SK-N-SH (cell line): ENCODE data around the gene CLASP2. TPM values are rescaled to one million over a fixed set of nuclear protein-coding genes. Genes with fewer than 3 reads are reported as not detected.
A peak's percentile ranks its signal among the peaks of the same experiment; 100 is the strongest.

Experiments
- CTCF ChIA-PET: fragments of 300-600, 350-600 bp; formaldehyde crosslinking; extraction: SDS; loops from one replicate; lab custom pipeline; 2021; lab: Yijun Ruan, JAX
- POLR2A ChIA-PET: fragments of 350-600 bp; sonication (Branson Sonifier 250); formaldehyde crosslinking; extraction: SDS; loops from one replicate; lab custom pipeline; 2020; ENCODE audit warnings: antibody characterized with exemption, inconsistent platforms; lab: Yijun Ruan, JAX
- DNase-seq: peaks from one replicate; pipeline ENCODE4 v3.0.0; 2012
- H2AFZ ChIP-seq: fragments of 200-600 bp; sonication (generic); 2 replicates; pipeline ENCODE4 v1.8.1; 2016; ENCODE audit warnings: antibody characterized with exemption, mild to moderate bottlenecking, low read depth
- H3F3A ChIP-seq: fragments of 200-600 bp; sonication (generic); replicated peaks from 2 replicates; pipeline ENCODE3; 2016; ENCODE audit warnings: antibody characterized with exemption, mild to moderate bottlenecking; ENCODE audit not compliant: insufficient read depth
- H3K27ac ChIP-seq, 2 experiments: fragments of 200-500 bp in 1 of 2; fragments of 200-600 bp in 1 of 2; sonication (Bioruptor generic) in 1 of 2; sonication (generic), shearing (Covaris generic) in 1 of 2; 2 replicates each; pipeline versions ENCODE4 v1.5.1 to v1.6.1; 2014 to 2016; ENCODE audit warnings: low read depth in 2 of 2, inconsistent platforms in 1 of 2, low read length in 1 of 2, mild to moderate bottlenecking in 1 of 2, mixed read lengths in 1 of 2
- H3K27me3 ChIP-seq: fragments of 200-600 bp; sonication (generic), shearing (Covaris generic); 2 replicates; pipeline ENCODE4 v1.6.1; 2016; ENCODE audit warnings: mixed run types; ENCODE audit not compliant: insufficient read depth
- H3K36me3 ChIP-seq, 2 experiments: fragments of 200-500 bp in 1 of 2; fragments of 200-600 bp in 1 of 2; sonication (Bioruptor generic) in 1 of 2; sonication (generic) in 1 of 2; replicated peaks in 1 of 2; 2 replicates each; pipeline versions ENCODE3 to v1.5.1; 2014 to 2016; ENCODE audit warnings: low read length in 1 of 2, mild to moderate bottlenecking in 1 of 2; ENCODE audit not compliant: insufficient read depth in 2 of 2, control insufficient read depth in 1 of 2
- H3K4me1 ChIP-seq, 2 experiments: fragments of 200-500 bp in 1 of 2; fragments of 200-600 bp in 1 of 2; sonication (Bioruptor generic) in 1 of 2; sonication (generic), shearing (Covaris generic) in 1 of 2; 2 replicates each; pipeline versions ENCODE4 v1.5.1 to v1.6.1; 2014 to 2016; ENCODE audit warnings: low read depth in 1 of 2, low read length in 1 of 2, mixed run types in 1 of 2; ENCODE audit not compliant: insufficient read depth in 2 of 2, control insufficient read depth in 1 of 2
- H3K4me2 ChIP-seq: fragments of 200-600 bp; sonication (generic), shearing (Covaris generic); 2 replicates; pipeline ENCODE4 v1.6.1; 2017; ENCODE audit warnings: mixed run types
- H3K4me3 ChIP-seq, 2 experiments: fragments of 200-500 bp in 1 of 2; fragments of 200-600 bp in 1 of 2; sonication (Bioruptor generic) in 1 of 2; sonication (generic), shearing (Covaris generic) in 1 of 2; 2 replicates each; pipeline versions ENCODE4 v1.5.1 to v1.8.1; 2014 to 2016; ENCODE audit warnings: low read depth in 2 of 2, inconsistent platforms in 1 of 2, low read length in 1 of 2, mild to moderate bottlenecking in 1 of 2, mixed read lengths in 1 of 2, moderate library complexity in 1 of 2
- H3K79me2 ChIP-seq: fragments of 200-600 bp; sonication (generic); 2 replicates; pipeline ENCODE4 v1.8.1; 2017; ENCODE audit warnings: mild to moderate bottlenecking; ENCODE audit not compliant: insufficient read depth
- H3K9ac ChIP-seq: fragments of 200-600 bp; sonication (generic); 2 replicates; pipeline ENCODE4 v1.6.1; 2017; ENCODE audit warnings: mixed run types
- H3K9me2 ChIP-seq: fragments of 200-600 bp; sonication (generic); 2 replicates; pipeline ENCODE4 v1.6.1; 2017; ENCODE audit warnings: mixed run types
- H3K9me3 ChIP-seq: fragments of 200-600 bp; sonication (generic); 2 replicates; pipeline ENCODE4 v1.6.1; 2017; ENCODE audit warnings: mixed run types, mild to moderate bottlenecking, moderate library complexity
- H4K20me1 ChIP-seq: fragments of 200-600 bp; sonication (generic); 2 replicates; pipeline ENCODE4 v1.6.1; 2017; ENCODE audit warnings: mild to moderate bottlenecking, mixed run types; ENCODE audit not compliant: insufficient read depth
- CTCF ChIP-seq: fragments of 200-600 bp; sonication (generic); IDR thresholded peaks from 2 replicates; pipeline ENCODE4 v1.6.1; 2017; ENCODE audit warnings: antibody characterized with exemption, mild to moderate bottlenecking, moderate library complexity
- EP300 ChIP-seq, 2 experiments: IDR thresholded peaks; 2 replicates each; pipeline versions ENCODE4 v1.4.0 to v1.6.1; 2012; ENCODE audit warnings: borderline replicate concordance in 1 of 2, low read depth in 1 of 2, low read length in 1 of 2
- EZH2phosphoT487 ChIP-seq: fragments of 200-600 bp; sonication (generic); IDR thresholded peaks from 2 replicates; pipeline ENCODE4 v1.6.1; 2017; ENCODE audit warnings: low read depth, mixed run types, mild to moderate bottlenecking, antibody characterized with exemption, moderate library complexity, borderline replicate concordance
- FOSL2 ChIP-seq: IDR thresholded peaks from 2 replicates; pipeline ENCODE4 v1.4.0; 2012; ENCODE audit warnings: low read depth, mild to moderate bottlenecking, moderate library complexity, borderline replicate concordance
- IRF3 ChIP-seq: fragments of 150-350 bp; IDR thresholded peaks from 2 replicates; pipeline ENCODE4 v1.6.1; 2016; ENCODE audit warnings: mild to moderate bottlenecking, low read depth, low read length
- NRF1 ChIP-seq: IDR thresholded peaks from 2 replicates; pipeline ENCODE4 v1.6.1; 2012; ENCODE audit warnings: low read depth, mild to moderate bottlenecking, low read length
- RAD21 ChIP-seq: IDR thresholded peaks from 2 replicates; pipeline ENCODE4 v1.6.1; 2012; ENCODE audit warnings: mild to moderate bottlenecking, low read length
- RCOR1 ChIP-seq: fragments of 150-350 bp; IDR thresholded peaks from 2 replicates; pipeline ENCODE4 v1.6.1; 2017; ENCODE audit warnings: antibody characterized with exemption, low read length
- SIN3A ChIP-seq: IDR thresholded peaks from 2 replicates; pipeline ENCODE4 v1.6.1; 2012; ENCODE audit warnings: low read depth, mild to moderate bottlenecking, low read length, moderate library complexity, borderline replicate concordance
- SMC3 ChIP-seq: IDR thresholded peaks from 2 replicates; pipeline ENCODE4 v1.6.1; 2012; ENCODE audit warnings: low read depth, low read length, improper control_type of control experiment
- TAF1 ChIP-seq: IDR thresholded peaks from 2 replicates; pipeline ENCODE4 v1.6.1; 2012; ENCODE audit warnings: low read depth, mild to moderate bottlenecking, low read length, moderate library complexity, borderline replicate concordance
- USF1 ChIP-seq: IDR thresholded peaks from 2 replicates; pipeline ENCODE4 v1.4.0; 2012; ENCODE audit warnings: low read depth, borderline replicate concordance
- ZBTB33 ChIP-seq: IDR thresholded peaks from 2 replicates; pipeline ENCODE4 v1.4.0; 2012; ENCODE audit warnings: low read depth, borderline replicate concordance
- WGBS: methylation state at CpG from one replicate; pipeline ENCODE4 v1.1.6; 2017; ENCODE audit warnings: low lambda C conversion rate; 5-methylcytosine and 5-hydroxymethylcytosine counted together
- polyA plus RNA-seq, 3 experiments: library from polyadenylated mRNA; depleted of rRNA; stranded (reverse); fragments of >200 nt; gene quantifications; 2 replicates each; pipeline ENCODE4 v1.2.3, GENCODE V29; 2012

The CLASP2 gene
- polyA plus RNA-seq, 1 of the 3 experiments (the other 2 are of a cell fraction) = 13.2 TPM

- POLR2A ChIA-PET = interaction anchor here (1.0 kb wide), 1 partner anchor 24 kb away, joined by 3 read pairs; no protein-coding TSS in a partner anchor
- TF ChIP-seq EP300 (IDR thresholded peaks at IDR 0.05; ENCODE audit: borderline replicate concordance in 1 of 2, low read depth in 1 of 2, low read length in 1 of 2) = no peak
- no peak for TF ChIP-seq NRF1
- TF ChIP-seq, all 33 proteins: peak for 0
- H3K4me1 ChIP-seq = no peaks in the 10 kb centered on the region; a peak in 1 of 4 replicates
- WGBS = 90% methylated on average over 5 of the region's 5 CpGs
- no peak overlapping the region for H3K4me2 ChIP-seq
- CTCF ChIA-PET = interaction anchor here (0.9 to 2.6 kb wide), 16 partner anchors 7 to 162 kb away, joined by 3 to 38 read pairs (median 4); partner anchors contain the start of gene CLASP2
- no peaks in the 10 kb centered on the region for H3K9me3 ChIP-seq
- no peaks in the 10 kb centered on the region for H4K20me1 ChIP-seq
- no peak overlapping the region for H2AFZ ChIP-seq
- no peaks in the 10 kb centered on the region for H3K79me2 ChIP-seq
- DNase-seq = no peak
- no peaks in the 10 kb centered on the region for H3K27me3 ChIP-seq
- no peaks in the 10 kb centered on the region for H3K9me2 ChIP-seq
- peaks cover 24 to 30% of the 10 kb centered on the region in 2 experiments for H3K36me3 ChIP-seq
- H3K9ac ChIP-seq = no peak overlapping the region
- no peak overlapping the region for H3K27ac ChIP-seq
- H3K4me3 ChIP-seq = no peak overlapping the region
- H3F3A ChIP-seq = peaks cover 14% of the 10 kb centered on the region
These were observed 80.6 kb downstream of the CLASP2 start for GRCh38 chr3:33637482-33637881.

- no peak overlapping the region for H3K9ac ChIP-seq
- no peaks in the 10 kb centered on the region for H4K20me1 ChIP-seq
- no peaks in the 10 kb centered on the region for H3K9me2 ChIP-seq
- no peak overlapping the region for H3K4me2 ChIP-seq
- H3K79me2 ChIP-seq = no peaks in the 10 kb centered on the region
- peak; percentile 49 for DNase-seq
- peaks cover 21 to 28% of the 10 kb centered on the region in 2 experiments for H3K36me3 ChIP-seq
- H3K27ac ChIP-seq = no peak overlapping the region
- H3K4me3 ChIP-seq = no peak overlapping the region
- peaks cover 10% of the 10 kb centered on the region for H3F3A ChIP-seq
- H3K9me3 ChIP-seq = no peaks in the 10 kb centered on the region
- ChIA-PET POLR2A (no interaction called here), CTCF (interaction anchor here (0.6 to 2.6 kb wide), 19 partner anchors 9 to 164 kb away, joined by 3 to 38 read pairs (median 4); partner anchors contain the start of gene CLASP2)
- TF ChIP-seq RAD21 (peak; percentile 89), SMC3 (peak; percentile 77), EZH2phosphoT487 (no peak), CTCF (peak; percentile 83)
- no peaks in the 10 kb centered on the region for H3K4me1 ChIP-seq
- no peak overlapping the region for H2AFZ ChIP-seq
- WGBS = 61% methylated on average over 6 of the region's 6 CpGs
- no peaks in the 10 kb centered on the region for H3K27me3 ChIP-seq
These were observed 81.8 kb downstream of the CLASP2 start for GRCh38 chr3:33636125-33636850.

- ChIA-PET CTCF (interaction anchor here (0.8 to 2.0 kb wide), 8 partner anchors 12 to 146 kb away, joined by 3 to 7 read pairs (median 4); partner anchors contain the start of gene CLASP2), POLR2A (no interaction called here)
- DNase-seq = no peak
- H3K4me2 ChIP-seq = no peak overlapping the region
- H4K20me1 ChIP-seq = no peaks in the 10 kb centered on the region
- no peaks in the 10 kb centered on the region for H3K79me2 ChIP-seq
- peaks cover 26 to 27% of the 10 kb centered on the region in 2 experiments for H3K36me3 ChIP-seq
- no peak overlapping the region for H3K4me3 ChIP-seq
- H3K27ac ChIP-seq = no peak overlapping the region
- H2AFZ ChIP-seq = no peak overlapping the region
- no peaks in the 10 kb centered on the region for H3K9me2 ChIP-seq
- no peaks in the 10 kb centered on the region for H3K9me3 ChIP-seq
- H3K27me3 ChIP-seq = no peaks in the 10 kb centered on the region
- H3F3A ChIP-seq = peaks cover 4% of the 10 kb centered on the region
- H3K9ac ChIP-seq = no peak overlapping the region
- WGBS = 88% methylated on average over 3 of the region's 3 CpGs
- no peaks in the 10 kb centered on the region for H3K4me1 ChIP-seq
- TF ChIP-seq IRF3 = no peak
- TF ChIP-seq USF1 = no peak
- no peak for TF ChIP-seq FOSL2
- TF ChIP-seq RCOR1 = no peak
- no peak for TF ChIP-seq ZBTB33
- no peak for TF ChIP-seq TAF1
- no peak for TF ChIP-seq SIN3A
- TF ChIP-seq NRF1 = no peak
These were observed 83.8 kb downstream of the CLASP2 start for GRCh38 chr3:33634262-33634661.
